Endodermal cell (in vitro differentiated cells): ENCODE measurements around the gene OR6T1. TPM values are rescaled to one million over a fixed set of nuclear protein-coding genes. Genes with fewer than 3 reads are reported as not detected.

Experiments
- DNase-seq: peaks from one replicate; pipeline ENCODE4 v3.0.0-alpha.2; 2017
- H3K27ac ChIP-seq: 2 replicates; pipeline ENCODE4 v1.5.1; 2013; ENCODE audit warnings: mild to moderate bottlenecking, low read depth, low read length, moderate library complexity
- H3K27me3 ChIP-seq: 2 replicates; pipeline ENCODE4 v1.6.1; 2013; ENCODE audit warnings: mild to moderate bottlenecking, low read length, moderate library complexity; ENCODE audit not compliant: insufficient read depth, control insufficient read depth, poor library complexity, severe bottlenecking
- H3K36me3 ChIP-seq: 2 replicates; pipeline ENCODE4 v1.7.0; 2013; ENCODE audit warnings: mild to moderate bottlenecking, low read length, moderate library complexity; ENCODE audit not compliant: control insufficient read depth, insufficient read depth
- H3K4me1 ChIP-seq: one replicate; pipeline ENCODE4 v1.7.0; 2013; ENCODE audit warnings: low read length; ENCODE audit not compliant: control insufficient read depth, insufficient read depth
- H3K4me3 ChIP-seq: 2 replicates; pipeline ENCODE4 v1.5.1; 2013; ENCODE audit warnings: mild to moderate bottlenecking, low read length, moderate library complexity
- H3K9ac ChIP-seq: 2 replicates; pipeline ENCODE4 v1.6.1; 2013; ENCODE audit warnings: mild to moderate bottlenecking, low read length, moderate library complexity; ENCODE audit not compliant: poor library complexity, severe bottlenecking; ENCODE audit errors: extremely low read depth
- H3K9me3 ChIP-seq: 2 replicates; pipeline ENCODE4 v1.6.1; 2013; ENCODE audit warnings: mild to moderate bottlenecking, low read length, moderate library complexity; ENCODE audit not compliant: control insufficient read depth
- H3K27ac Mint-ChIP-seq: 2 replicates; pipeline ENCODE4 v1.8.0; 2020; ENCODE audit warnings: mixed read lengths
- H3K27me3 Mint-ChIP-seq: 2 replicates; pipeline ENCODE4 v1.8.0; 2021; ENCODE audit warnings: mild to moderate bottlenecking, mixed read lengths; ENCODE audit not compliant: insufficient read depth
- H3K36me3 Mint-ChIP-seq: 2 replicates; pipeline ENCODE4 v1.8.0; 2020; ENCODE audit warnings: low read depth, mixed read lengths
- H3K4me1 Mint-ChIP-seq: 2 replicates; pipeline ENCODE4 v1.8.0; 2020; ENCODE audit warnings: mixed read lengths
- H3K4me3 Mint-ChIP-seq: 2 replicates; pipeline ENCODE4 v1.8.0; 2020; ENCODE audit warnings: mild to moderate bottlenecking, moderate library complexity, mixed read lengths
- H3K9me3 Mint-ChIP-seq: 2 replicates; pipeline ENCODE4 v1.8.0; 2020; ENCODE audit warnings: mild to moderate bottlenecking, mixed read lengths
- WGBS, 2 experiments: methylation state at CpG; one replicate each; pipeline versions ENCODE4 v1.1.5 to v1.1.7; 2013; ENCODE audit warnings: missing lambda C conversion rate in 2 of 2, mixed read lengths in 1 of 2; ENCODE audit not compliant: insufficient coverage in 1 of 2, insufficient read length in 1 of 2; 5-methylcytosine and 5-hydroxymethylcytosine counted together
- total RNA-seq, 2 donors: library from RNA; stranded (reverse); fragmentation: NEBNext Ultra II Directional in 1 of 2; extraction: Animal tissue kit (Norgen Biotek cat#: 25700) in 1 of 2; gene quantifications; 2 replicates in 1 of 2; 3 replicates in 1 of 2; pipeline ENCODE4 v1.2.1, GENCODE V29; 2021
- TF ChIP-seq, protein P1 (sequence below): fragments of 200-600 bp; sonication (generic); conservative IDR thresholded peaks from 2 replicates; pipeline ENCODE4 v1.5.0; 2021; ENCODE audit warnings: antibody characterized with exemption, mild to moderate bottlenecking

Gene OR6T1
- total RNA-seq, 2 donors from 2014 or later, result not detected

DNA sequence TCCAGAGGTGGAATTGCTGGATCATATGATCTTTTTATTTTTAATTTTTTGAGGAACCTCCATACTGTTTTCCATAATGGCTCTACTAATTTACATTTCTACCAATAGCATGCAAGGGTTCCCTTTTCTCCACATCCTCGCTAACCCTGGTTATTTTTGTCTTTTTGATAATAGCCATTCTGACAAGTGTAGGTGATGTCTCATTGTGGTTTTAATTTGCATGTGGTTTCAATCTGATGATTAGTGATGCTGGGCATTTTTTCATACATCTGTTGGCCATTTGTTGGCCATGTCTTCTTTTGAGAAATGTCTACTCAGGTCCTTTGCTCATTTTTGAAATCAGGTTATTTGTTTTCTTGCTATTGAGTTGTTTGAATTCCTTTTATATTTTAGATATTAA lies 19.6 kb downstream of the OR6T1 start:
- WGBS, 2 experiments, result no CpG with 5 or more reads among the region's 1 CpG
- Histone ChIP-seq H3K4me1 (no peaks in the 10 kb centered on the region), H3K36me3 (no peaks in the 10 kb centered on the region), H3K27ac (no peak overlapping the region), H3K9me3 (no peaks in the 10 kb centered on the region), H3K4me3 (no peak overlapping the region), H3K9ac (no peak overlapping the region), H3K27me3 (no peaks in the 10 kb centered on the region)
- Mint-ChIP-seq H3K9me3 (no peaks in the 10 kb centered on the region), H3K27me3 (no peaks in the 10 kb centered on the region), H3K36me3 (no peaks in the 10 kb centered on the region), H3K27ac (no peak overlapping the region), H3K4me3 (no peak overlapping the region), H3K4me1 (no peaks in the 10 kb centered on the region)
- DNase-seq, result no peak
- TF ChIP-seq, protein P1, sequence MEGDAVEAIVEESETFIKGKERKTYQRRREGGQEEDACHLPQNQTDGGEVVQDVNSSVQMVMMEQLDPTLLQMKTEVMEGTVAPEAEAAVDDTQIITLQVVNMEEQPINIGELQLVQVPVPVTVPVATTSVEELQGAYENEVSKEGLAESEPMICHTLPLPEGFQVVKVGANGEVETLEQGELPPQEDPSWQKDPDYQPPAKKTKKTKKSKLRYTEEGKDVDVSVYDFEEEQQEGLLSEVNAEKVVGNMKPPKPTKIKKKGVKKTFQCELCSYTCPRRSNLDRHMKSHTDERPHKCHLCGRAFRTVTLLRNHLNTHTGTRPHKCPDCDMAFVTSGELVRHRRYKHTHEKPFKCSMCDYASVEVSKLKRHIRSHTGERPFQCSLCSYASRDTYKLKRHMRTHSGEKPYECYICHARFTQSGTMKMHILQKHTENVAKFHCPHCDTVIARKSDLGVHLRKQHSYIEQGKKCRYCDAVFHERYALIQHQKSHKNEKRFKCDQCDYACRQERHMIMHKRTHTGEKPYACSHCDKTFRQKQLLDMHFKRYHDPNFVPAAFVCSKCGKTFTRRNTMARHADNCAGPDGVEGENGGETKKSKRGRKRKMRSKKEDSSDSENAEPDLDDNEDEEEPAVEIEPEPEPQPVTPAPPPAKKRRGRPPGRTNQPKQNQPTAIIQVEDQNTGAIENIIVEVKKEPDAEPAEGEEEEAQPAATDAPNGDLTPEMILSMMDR, result no peak

GRCh38 chr11:123920943-123921342 lies 22.7 kb downstream of the OR6T1 start:
- no peaks in the 10 kb centered on the region for H3K36me3 ChIP-seq
- H3K27me3 ChIP-seq, result no peaks in the 10 kb centered on the region
- no peak for DNase-seq
- peaks cover under 1% of the 10 kb centered on the region for H3K9me3 Mint-ChIP-seq
- no peak overlapping the region for H3K9ac ChIP-seq
- H3K27ac Mint-ChIP-seq, result no peak overlapping the region
- TF ChIP-seq, protein P1, result no peak
- H3K4me3 Mint-ChIP-seq, result no peak overlapping the region
- H3K9me3 ChIP-seq, result no peaks in the 10 kb centered on the region
- no peaks in the 10 kb centered on the region for H3K4me1 Mint-ChIP-seq
- no peaks in the 10 kb centered on the region for H3K36me3 Mint-ChIP-seq
- H3K27ac ChIP-seq, result no peak overlapping the region
- no peaks in the 10 kb centered on the region for H3K27me3 Mint-ChIP-seq
- no peak overlapping the region for H3K4me3 ChIP-seq
- 95% methylated on average over 3 of the region's 3 CpGs; no CpG with 5 or more reads in 1 of the 2 experiments for WGBS, 2 experiments
- no peaks in the 10 kb centered on the region for H3K4me1 ChIP-seq

DNA sequence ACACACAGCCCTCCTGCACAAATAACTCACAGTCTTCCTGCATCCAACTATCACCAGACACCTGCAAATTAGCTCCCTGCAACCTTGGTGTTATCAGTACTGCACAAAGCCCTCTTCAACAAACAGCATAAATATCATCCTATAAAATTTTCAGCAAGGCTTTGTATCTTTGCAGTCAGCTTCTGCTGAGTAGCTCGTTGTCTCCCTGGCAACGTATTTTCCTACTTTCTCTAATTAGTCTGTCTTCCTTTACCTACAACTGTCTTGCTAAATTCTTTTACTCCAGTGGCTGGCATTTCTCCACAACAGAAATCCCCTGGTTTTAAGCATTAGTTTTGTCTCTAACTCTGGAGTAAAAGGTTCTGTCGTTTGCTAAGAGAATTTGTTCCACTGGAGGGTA lies 37.8 kb downstream of the OR6T1 start:
- Mint-ChIP-seq H3K27me3 (no peaks in the 10 kb centered on the region), H3K4me1 (peaks cover 18% of the 10 kb centered on the region), H3K9me3 (no peaks in the 10 kb centered on the region), H3K27ac (no peak overlapping the region), H3K4me3 (no peak overlapping the region), H3K36me3 (no peaks in the 10 kb centered on the region)
- H3K27ac ChIP-seq, result no peak overlapping the region
- no peaks in the 10 kb centered on the region for H3K27me3 ChIP-seq
- no peak overlapping the region for H3K4me3 ChIP-seq
- H3K9me3 ChIP-seq, result no peaks in the 10 kb centered on the region
- 89 to 94% methylated on average over 2 to 3 of the region's 3 CpGs for WGBS, 2 experiments
- DNase-seq, result no peak
- no peaks in the 10 kb centered on the region for H3K4me1 ChIP-seq
- no peak overlapping the region for H3K9ac ChIP-seq
- TF ChIP-seq, protein P1, result no peak
- H3K36me3 ChIP-seq, result no peaks in the 10 kb centered on the region
